HG03571 (cell line): Measurements from ENCODE around the gene SPINT2.
A peak's percentile ranks its signal among the peaks of the same experiment; 100 is the strongest.
"Not testable (repeated sequence)": the region's sequence is repeated elsewhere in the genome, so short reads cannot be mapped to it uniquely, and the experiment has no call there.

ENCODE experiments used
- ATAC-seq: cut with Tn5 transposase; IDR thresholded peaks from one replicate; pipeline ENCODE4 v1.9.1; 2021; ENCODE audit not compliant: unreplicated experiment

The SPINT2 gene

GRCh38 chr19:38318660-38319059 is 54.3 kb downstream of the SPINT2 start:
- ATAC-seq = no peak

- ATAC-seq = no peak
Observed at GRCh38 chr19:38319421-38320258, 55.3 kb downstream of the SPINT2 start, which contains the start of gene KCNK6. Gene KCNK6, plus strand, starts transcription at chr19:38319845. Its CDS starts 106 bp downstream, at chr19:38319951.

GRCh38 chr19:38320969-38321339 is 56.6 kb downstream of the SPINT2 start:
- no peak for ATAC-seq

- ATAC-seq = no peak
Observed at GRCh38 chr19:38321646-38322196, 57.3 kb downstream of the SPINT2 start.

- ATAC-seq = no peak
Observed at GRCh38 chr19:38323291-38323690, 58.9 kb downstream of the SPINT2 start.

- no peak for ATAC-seq
Observed at GRCh38 chr19:38324431-38324830, 60.1 kb downstream of the SPINT2 start.

GRCh38 chr19:38326591-38326990 is 62.2 kb downstream of the SPINT2 start:
- ATAC-seq = no peak

GRCh38 chr19:38329651-38330050 is 65.3 kb downstream of the SPINT2 start:
- ATAC-seq = no peak

- no peak for ATAC-seq
Observed at GRCh38 chr19:38331728-38332127, 67.4 kb downstream of the SPINT2 start.

- ATAC-seq = no peak
Observed at GRCh38 chr19:38333245-38333644, 68.9 kb downstream of the SPINT2 start.

- ATAC-seq = peak; percentile 54
Observed at GRCh38 chr19:38335949-38336637, 71.7 kb downstream of the SPINT2 start.

GRCh38 chr19:38336638-38337359 is 72.4 kb downstream of the SPINT2 start:
- peak; percentile 47 for ATAC-seq

GRCh38 chr19:38337360-38337653 is 72.9 kb downstream of the SPINT2 start:
- no peak for ATAC-seq

GRCh38 chr19:38339011-38339410 is 74.6 kb downstream of the SPINT2 start:
- not testable (repeated sequence) for ATAC-seq

GRCh38 chr19:38340927-38341326 is 76.6 kb downstream of the SPINT2 start:
- ATAC-seq = no peak
